GM12873 (cell line): Measurements from ENCODE around the gene ARSG.

Experiments
- CTCF ChIP-seq: IDR thresholded peaks from 2 replicates; pipeline ENCODE4 v1.5.1; 2012; ENCODE audit warnings: low read depth, mild to moderate bottlenecking, moderate library complexity, low read length, control low read depth; ENCODE audit not compliant: insufficient read depth; ENCODE audit errors: missing control alignments

The ARSG gene

DNA sequence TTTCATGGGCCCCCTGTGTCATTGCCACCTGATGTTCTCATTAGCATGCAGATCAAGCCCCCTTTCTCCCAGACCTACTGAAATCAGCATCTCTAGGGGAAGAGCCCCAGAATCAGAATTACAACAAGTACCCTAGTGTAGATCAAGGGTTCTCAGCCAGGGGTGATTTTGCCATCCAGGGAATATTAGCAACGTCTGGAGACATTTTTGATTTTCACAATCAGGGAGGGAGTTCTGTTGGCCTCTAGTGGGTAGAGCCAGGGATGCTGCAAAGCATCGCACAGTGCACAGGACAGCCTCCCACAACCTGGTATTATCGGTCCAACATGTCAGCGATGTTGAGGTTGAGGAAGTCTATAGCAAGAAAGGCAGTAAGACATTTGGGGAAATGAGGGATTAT is 36.1 kb upstream of the ARSG start:
- no peak for TF ChIP-seq CTCF

- no peak for TF ChIP-seq CTCF
Measured at GRCh38 chr17:68255731-68256538, 35.4 kb upstream of the ARSG start.

DNA sequence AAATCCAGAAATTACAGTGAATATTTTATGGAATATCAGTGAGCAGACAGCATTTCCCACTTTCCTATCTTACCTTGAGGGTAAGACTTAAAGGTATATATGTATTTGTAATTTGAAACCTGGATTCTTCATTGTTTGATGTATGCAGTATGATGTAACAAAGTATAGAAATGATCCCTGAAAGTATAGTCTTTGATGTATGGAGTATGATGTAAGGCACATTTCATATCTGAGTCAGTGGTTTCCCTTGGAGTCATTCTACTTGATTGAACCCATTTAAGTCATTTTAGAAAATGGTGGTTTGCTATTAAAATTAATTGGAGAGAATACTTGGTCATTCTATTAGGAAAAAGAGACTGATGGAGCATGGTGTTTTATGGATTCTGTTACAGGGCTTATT is 33.4 kb upstream of the ARSG start:
- no peak for TF ChIP-seq CTCF

GRCh38 chr17:68260051-68260762 is 31.1 kb upstream of the ARSG start:
- TF ChIP-seq CTCF = no peak

GRCh38 chr17:68263101-68263681 is 28.1 kb upstream of the ARSG start:
- TF ChIP-seq CTCF = peak; percentile 60

GRCh38 chr17:68273722-68274121 is 17.6 kb upstream of the ARSG start:
- no peak for TF ChIP-seq CTCF

DNA sequence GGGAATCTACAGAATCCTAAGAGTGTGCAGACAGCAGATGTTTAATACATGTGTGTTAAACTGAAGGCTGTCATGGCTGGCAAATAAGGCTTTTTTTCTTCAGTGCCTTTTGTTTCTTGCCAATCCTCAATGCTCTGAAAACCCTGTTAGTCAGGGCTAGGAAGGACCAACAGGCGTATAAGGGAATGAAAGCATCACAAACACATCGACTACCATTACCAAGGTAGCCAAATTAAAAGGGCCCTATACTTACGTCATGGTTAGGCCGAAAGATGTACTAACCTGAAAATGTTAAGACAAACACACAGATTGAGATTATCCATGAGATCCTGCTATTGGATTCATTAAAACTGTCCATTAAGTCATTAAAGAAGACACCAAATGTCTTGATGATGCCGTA is 13.5 kb upstream of the ARSG start:
- TF ChIP-seq CTCF = no peak
